Stimulated activated CD4-positive, alpha-beta T cell treated with anti-CD3 and anti-CD28 coated beads, Interleukin-4, amount 100 ng/mL, for 48 hours (primary cell): ENCODE measurements around the gene CYP11A1.
"Not testable (repeated sequence)": the region's sequence is repeated elsewhere in the genome, so short reads cannot be mapped to it uniquely, and the experiment has no call there.

Experiments used
- DNase-seq, 2 donors: peaks; one replicate each; pipeline ENCODE4 v3.0.0-alpha.2; 2020; ENCODE audit warnings: low read depth in 2 of 2

CYP11A1 gene

DNA sequence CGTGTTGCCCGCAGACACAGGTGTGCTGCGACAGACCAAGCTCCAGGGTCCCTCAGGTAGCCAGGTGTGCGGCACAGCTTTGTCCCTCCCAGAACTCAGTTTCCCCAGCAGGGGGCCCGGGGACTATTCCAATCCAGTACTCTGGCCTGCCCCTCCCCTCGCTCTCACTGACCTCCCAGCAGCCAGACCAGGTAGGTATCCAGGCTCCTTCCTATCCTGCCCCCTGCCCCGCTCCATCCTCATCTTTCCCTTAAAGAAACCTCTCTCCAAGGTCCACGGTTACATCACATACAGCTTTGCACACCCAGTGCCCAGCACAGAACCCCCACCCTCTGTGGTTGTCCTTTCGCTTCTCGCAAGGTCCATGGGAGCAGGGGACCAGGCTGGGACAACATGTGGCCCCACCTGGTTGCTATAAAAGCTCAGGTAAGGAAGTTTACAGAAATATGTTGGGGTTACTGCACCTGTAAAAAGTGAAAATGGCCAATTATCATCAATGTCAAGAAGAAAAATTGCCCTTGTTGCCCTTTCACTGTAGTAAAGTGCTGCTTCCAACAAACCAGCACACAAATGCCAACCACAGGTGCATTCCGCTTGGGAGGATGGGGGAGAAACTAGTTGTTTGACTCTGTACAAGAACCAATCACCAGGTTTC lies 7.3 kb upstream of the CYP11A1 start:
- DNase-seq, result no peak

DNA sequence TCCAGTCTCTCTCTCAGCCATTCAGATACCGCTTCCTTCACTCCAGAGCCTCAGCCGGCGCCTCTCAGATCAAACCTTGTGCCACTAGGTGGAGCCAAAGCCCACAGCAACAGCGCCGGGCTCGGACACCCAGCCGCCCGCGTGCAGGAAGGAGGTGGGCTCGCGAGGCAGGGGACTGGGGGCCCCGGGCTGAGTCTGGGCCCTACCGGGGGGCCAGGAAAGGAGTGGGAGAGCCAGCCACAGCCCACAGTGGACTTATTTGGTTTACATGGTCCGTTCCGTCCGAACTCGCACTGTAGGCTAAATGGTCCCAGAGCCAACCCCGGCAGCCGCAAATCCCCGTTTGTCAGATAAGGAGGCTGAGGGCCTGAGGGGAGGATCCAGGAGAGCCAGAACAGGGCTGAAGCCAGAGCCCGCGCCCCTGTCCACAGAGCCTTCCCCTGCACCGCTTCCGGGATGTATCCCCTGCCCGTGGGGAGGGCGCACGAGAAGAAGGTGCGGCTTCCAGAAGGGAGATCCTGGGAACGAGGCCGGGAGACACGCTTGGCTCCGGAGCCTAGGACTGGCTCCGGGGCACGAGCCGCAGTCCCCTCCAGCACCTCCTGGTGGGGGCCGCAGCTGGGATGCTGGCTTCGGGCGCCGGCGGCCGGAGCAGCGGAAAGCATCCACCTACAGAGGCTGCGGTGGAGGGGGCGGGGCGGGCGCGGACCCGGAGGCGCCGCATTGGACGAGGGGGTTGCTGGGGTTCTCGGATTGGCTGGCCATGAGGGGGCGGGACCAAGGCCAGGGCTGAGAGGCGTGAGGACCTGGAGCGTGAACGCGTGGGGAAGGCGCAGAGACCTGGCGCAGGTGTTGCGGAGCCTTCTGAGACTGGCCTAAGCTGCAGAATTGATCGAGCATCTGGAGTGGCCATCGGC lies 6.5 kb upstream of the CYP11A1 start:
- peak; percentile 96 to 97 for DNase-seq

DNA sequence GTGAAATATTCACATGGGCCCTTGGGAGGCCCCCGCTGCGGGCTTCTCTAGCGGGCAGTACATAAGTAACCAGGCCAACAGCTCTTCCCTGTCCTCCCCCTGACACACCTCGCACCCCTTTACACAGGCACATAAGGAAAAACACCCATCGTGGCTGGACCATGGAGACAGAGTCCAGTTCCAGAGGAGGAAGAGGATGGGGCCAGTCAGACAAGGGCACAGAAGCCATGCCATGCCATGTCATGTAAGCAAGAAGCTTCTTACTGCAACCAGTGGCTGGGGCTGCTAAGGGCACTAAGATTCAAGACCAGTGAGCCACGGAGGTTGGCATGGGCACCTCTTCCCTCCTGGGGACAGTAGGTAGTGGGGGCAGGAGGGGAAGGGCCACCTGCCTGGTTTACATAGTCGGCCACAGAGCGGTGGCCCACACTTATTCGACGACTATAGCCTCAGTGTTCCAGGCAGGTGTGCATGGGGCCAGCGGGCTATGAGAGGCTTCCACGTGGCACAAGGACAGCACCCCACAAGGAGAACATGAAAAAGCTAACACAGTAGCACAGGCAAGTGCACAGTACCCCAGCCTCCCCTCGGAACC lies 5.7 kb upstream of the CYP11A1 start:
- DNase-seq, result no peak

DNA sequence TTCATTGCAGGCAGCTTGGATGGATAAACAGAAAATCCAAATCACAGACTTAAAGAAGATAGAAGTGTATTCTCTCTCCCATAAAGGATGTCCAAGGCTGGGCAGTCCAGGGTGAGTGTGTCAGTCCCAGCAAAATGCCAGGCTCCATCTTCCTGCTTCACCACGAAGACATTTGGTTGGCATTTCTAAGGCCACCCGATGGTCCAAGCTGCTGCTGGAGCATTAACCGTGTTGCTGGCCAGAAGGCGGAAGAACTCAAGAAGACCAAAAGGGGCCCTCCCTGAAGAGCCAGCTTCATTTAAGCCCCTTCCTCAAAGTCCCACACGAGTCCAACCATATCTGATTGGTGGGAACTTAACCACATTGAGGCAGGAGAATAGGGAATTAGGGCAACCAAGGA lies 3.0 kb upstream of the CYP11A1 start:
- no peak for DNase-seq

DNA sequence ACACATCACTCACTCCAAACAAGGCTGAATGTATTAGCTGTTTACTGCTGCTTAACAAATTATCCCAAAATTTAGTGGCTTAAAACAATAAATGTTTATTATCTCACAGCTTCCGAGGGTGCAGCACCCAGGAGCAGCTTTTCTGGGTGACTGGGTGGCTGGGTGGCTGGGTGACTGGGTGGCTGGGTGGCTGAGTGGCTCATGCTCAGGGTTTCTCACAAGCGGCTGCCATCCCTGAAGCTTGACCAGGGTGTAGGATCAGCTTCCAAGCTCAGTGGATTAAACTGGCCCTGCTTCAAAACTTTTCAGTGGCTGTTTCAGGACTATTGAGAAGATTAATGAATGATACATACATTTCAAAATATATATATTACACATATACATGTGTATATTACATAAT lies 2.3 kb upstream of the CYP11A1 start:
- DNase-seq, result no peak

DNA sequence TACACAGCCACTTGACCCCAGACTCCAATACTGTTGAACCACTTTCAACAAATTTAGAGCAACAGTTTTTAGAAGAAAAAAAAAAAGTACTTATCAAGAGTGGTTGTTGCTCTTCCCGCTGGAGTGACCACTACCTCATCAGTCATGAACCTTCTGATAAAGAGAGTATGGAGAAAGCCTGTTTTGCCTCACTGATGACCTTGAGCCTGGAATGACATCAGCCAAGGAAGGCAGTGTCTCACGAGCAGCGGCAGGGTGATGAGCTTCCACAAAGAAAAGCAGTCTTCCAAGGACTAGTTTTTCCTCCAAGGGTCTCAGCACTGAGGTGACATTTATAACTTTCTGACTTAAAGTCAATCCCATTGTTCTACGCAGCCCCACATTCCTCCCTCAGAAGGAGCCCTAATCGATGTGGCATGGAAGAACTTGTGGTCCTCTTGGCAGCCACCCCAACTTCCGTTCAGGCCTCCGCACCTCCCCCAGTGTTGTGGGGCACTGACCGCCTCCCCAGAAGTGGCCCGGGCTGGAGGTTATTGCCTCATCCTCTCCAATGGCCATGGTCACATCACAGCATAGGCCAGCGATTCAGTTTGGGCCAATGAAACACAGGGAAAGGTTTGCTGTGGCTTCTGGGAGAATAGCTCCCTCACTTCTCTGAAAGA lies 1.8 kb upstream of the CYP11A1 start:
- no peak for DNase-seq

DNA sequence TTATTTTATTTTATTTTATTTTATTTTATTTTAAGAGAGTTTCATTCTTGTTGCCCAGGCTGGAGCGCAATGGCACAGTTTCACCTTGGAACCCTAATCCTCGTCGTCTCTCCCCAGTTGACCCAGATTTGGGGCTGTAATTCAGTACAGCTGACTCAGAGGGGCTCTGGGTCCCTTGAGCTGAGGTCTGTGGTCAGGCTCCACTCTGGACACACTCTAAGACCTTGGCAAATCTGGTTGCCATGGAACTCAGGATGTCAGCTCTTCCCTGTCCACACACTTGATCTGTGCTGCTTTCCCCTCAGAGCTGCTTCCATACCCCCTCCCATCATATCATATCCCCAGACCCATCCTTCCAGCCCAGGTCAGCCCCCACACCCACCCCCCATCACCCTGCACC lies 675 bp upstream of the CYP11A1 start:
- no peak for DNase-seq

DNA sequence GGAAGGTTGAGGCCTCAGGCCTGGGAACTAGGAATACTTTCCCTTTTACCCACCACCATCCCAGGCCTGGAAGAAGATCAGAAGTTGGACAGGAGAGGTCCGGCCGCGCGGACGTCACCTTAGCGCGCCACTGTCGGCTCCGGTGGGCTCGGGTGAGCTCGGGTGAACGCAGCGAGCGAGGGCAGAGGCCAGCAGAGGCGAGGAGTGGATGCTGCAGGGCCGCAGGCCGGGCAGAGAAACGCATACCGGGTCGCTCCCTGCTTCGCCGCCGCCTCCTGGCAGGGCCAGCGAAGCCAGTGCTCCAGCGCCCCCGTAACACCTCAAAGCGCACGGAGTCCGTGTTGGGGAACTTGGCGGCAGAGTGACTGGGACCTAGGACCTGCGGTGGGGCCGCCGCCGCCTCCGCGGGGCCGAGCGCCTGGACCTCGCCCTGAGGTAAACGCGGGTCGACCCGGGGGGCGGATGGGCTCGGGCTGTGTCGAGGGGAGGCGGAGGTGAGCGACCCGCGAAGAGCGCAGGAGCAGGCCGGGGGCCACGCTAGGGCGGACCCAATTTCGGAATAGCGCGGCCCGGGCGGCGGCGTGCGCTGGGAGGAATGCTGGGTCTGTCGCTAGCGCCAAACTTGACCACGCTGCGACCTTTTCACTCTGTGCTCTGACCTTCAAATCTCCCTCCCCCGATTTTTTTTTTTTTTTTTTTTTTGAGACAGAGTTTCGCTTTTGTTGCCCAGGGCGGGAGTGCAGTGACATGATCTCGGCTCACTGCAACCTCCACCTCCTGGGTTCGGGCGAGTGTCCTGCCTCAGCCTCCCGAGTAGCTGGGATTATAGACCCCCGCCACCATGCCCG lies 1.6 kb downstream of the CYP11A1 start:
- no peak for DNase-seq

DNA sequence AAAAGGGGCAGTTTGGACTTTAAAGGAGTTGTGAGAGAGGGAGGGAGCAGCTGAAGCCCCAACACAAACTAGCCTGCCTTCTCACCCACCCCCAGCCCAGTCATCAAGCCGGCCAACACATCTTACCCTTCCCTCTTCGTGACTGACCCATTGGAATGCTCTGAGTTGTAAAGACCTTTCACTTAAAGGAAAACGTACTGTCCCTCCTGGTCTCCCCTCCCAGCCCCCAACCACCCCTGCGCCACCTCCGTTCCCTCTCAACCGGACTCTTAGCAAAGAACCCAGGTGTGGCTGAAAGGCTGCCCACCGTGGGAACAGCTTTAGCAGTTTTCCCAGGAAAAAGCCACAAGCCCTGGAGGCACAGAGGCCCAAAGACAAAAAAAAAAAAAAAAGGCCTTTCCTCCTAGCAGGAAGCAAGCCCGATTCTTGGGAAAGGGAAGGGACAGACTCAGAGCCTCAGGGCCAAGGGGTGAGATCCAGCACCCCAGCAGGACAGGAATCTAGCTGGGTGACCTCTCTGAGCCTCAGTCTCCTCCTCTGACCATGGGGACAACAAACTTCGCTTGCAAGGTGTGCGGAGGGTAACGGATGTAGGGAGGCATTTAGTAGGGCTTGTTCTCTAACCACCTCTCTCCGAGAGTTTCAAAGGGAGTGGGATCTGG lies 2.4 kb downstream of the CYP11A1 start:
- DNase-seq, result no peak

DNA sequence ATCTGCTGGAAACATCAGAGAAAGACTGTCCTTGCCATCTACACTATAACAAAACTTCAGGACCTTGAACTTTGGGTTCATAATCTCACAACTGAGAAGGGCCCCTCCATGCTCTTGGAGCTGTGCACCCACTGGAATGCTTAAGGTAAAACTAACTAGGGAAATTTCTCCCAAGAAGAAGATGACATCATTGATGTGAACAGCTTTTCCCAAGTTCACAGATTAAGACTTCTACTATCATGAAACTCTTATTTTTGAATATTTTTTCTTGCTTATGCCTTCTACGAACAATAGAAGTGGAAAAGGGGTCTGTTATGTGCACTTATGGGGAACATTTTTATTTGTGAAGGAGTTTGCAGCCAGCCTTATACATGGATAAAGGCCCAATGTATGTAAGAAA lies 5.0 kb downstream of the CYP11A1 start:
- no peak for DNase-seq

DNA sequence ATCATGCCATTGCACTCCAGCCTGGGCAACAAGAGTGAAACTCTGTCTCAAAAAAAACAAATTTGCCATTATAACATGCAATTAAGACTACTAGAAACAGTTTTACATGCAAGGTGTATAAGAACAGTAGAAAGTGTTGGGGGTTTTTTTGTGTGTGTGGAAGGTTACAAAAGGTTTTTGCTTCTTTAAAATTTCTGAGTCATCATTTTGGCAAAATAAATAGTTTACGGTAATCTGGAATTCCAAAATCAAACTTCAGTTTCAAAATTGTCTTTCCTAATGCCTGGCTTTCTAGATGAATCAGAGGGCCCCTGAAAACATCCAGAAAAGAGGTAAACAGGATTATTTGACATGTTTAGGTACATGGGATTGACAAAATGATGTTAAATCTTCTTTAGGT lies 6.6 kb downstream of the CYP11A1 start:
- not testable (repeated sequence) for DNase-seq

DNA sequence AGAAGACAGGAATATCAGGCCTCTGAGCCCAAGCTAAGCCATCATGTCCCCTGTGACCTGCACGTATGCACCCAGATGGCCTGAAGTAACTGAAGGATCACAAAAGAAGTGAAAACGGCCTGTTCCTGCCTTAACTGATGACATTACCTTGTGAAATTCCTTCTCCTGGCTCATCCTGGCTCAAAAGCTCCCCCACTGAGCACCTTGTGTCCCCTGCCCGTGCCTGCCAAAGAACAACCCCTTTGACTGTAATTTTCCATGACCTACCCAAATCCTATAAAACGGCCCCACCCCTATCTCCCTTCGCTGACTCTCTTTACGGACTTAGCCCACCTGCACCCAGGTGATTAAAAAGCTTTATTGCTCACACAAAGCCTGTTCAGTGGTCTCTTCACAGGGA lies 8.1 kb downstream of the CYP11A1 start:
- DNase-seq, result not testable (repeated sequence)

DNA sequence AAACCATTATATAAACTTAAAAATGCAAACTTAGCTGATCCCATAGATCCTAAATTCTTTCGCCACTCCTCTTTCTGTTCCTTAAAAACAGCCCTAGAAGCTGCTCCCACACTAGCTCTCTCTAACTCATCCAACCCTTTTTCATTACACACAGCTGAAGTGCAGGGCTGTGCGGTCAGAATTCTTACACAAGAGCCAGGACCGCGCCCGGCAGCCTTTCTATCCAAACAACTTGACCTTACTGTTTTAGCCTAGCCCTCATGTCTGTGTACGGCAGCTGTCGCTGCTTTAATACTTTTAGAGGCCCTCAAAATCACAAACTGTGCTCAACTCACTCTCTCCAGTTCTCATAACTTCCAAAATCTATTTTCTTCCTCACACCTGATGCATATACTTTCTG lies 9.9 kb downstream of the CYP11A1 start:
- DNase-seq, result not testable (repeated sequence)

DNA sequence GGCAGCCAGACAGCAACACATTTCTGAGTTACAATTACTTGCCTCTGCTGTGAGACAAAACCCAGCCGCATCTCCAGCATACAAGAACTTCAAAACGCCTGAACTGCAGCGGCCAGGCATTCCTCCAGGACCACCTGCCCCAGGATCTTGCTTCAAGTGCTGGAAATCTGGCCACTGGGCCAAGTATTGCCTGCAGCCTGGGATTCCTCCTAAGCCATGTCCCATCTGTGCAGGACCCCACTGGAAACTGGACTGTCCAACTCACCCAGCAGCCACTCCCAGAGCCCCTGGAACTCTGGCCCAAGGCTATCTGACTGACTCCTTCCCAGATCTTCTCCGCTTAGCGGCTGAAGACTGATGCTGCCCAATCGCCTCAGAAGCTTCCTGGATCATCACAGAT lies 11.4 kb downstream of the CYP11A1 start:
- not testable (repeated sequence) for DNase-seq

DNA sequence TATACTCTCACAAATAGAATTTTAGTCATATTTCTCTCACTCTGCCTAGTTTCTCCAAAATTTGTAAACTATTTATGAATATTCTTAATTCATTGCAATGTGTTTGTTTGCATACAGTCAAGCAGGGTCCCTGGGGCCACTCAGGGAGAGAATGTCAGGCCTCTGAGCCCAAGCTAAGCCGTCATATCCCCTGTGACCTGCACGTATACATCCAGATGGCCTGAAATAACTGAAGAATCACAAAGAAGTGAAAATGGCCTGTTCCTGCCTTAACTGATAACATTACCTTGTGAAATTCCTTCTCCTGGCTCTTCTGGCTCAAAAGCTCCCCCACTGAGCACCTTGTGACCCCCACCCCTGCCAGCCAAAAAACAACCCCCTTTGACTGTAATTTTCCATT lies 13.5 kb downstream of the CYP11A1 start:
- not testable (repeated sequence) for DNase-seq

DNA sequence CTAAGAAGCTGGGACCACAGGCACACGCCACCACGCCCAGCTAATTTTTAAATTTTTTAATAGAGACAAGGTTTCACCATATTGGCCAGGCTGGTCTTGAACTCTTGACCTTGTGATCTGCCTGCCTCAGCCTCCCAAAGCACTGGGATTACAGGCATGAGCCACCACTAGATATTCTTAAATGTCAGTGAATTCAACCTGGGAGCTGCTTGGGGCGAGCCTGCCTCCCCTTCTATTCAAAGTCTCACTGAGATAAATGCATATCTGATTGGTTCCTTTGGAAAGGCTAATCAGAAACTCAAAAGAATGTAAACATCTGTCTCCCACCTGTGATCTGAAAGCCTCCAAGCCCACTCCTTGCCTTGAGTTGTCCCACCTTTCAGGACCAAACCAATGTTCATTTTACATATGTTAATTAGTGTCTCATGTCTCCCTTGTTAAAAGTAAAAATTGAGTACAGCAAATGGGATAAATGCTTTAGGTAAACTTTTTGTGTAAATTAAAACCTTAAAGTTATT lies 15.0 kb downstream of the CYP11A1 start:
- DNase-seq, result no peak

DNA sequence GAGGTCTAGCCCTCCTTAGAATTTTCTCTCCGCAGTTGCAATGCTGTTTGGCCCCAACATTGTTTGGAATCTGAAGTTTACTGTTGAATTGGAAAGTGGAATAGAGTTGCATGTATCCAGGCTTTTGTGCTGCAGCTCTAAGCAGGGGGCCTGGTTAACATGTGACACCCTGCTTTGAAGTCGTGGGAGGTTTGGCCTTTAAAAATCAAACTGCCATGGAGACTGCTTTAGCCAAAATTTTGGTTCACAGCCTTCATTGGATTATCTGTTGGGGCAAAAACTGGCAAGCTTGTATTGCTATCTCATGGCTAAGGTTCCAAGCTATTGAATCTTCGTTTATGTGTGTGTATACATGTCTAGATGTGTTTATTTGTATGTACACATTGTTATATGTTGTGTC lies 15.8 kb downstream of the CYP11A1 start:
- DNase-seq, result no peak

DNA sequence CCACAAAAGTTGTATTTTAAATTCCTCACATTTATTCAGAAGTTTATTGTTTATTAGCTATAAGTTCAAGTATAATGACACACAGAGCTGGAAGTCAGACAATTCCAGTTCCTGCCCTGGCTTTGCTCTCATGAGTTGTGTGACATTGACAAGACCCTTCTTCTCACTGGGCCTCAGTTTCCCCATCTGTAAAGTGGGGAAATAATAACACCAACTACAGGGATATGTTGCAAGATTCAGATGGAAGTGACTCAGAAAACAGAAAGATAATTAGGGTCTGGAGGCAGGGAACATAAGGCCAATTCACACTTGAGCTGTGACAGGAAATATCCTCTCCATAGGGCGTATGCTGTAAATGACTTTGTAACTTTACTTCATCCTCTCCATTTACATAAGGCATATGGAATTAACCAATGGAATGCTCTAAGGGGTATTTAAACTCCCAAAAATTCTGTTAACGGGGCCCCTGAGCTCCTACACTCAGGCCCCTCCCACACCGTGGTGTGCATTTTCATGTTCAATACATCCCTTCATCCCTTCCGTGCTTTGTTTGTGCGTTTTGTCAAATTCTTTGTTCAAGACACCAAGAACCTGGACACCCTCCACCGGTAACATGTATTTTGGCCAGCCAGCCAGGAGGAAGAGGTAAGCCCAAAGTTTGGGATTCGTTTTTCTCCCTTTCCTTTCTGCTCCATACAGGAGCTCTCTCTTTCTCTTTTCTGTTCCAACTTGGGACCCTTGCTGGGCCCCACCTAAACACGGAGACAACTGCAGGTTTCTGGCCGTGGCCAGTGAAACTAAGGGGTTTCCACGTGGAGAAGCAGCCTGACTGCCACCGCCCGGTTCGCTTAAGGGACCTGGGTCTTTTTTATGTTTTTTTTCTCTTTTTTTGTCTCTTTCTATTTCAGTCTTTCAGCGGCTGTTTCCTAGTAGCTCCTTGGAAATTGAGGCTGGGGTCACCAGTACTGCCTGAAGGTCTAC lies 16.9 kb downstream of the CYP11A1 start:
- no peak for DNase-seq

DNA sequence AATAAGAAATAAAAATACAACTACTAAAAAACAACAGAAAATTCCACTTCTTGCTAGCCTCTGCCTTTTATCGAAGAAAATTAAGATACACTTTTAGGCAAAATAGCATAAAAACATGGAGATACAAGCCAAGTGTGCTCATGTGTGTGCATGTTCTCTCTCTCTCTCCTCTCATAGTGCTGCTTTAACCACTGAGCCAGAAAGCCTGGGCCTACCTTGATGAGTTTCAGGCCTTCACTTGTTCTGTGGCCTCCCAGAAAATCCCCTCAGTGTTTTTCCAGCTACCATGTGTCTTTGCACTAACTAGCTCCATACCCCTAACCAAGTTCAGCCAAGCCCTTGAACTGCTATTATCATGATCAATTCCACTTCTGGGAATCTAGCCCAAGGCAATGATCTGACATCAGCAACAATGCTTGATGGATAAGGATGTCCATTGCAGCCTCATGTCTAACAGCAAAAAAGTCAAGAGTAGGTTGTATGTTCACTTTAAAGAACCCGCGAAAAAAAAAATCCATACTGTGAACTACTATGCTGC lies 18.1 kb downstream of the CYP11A1 start:
- no peak for DNase-seq
